ENCODE results near the gene CRYBA2. TPM values are rescaled to one million over a fixed set of nuclear protein-coding genes. Genes with fewer than 3 reads are reported as not detected.

The CRYBA2 gene
- polyA plus RNA-seq, 1 donor from 2014 or later: not detected

GRCh38 chr2:218975060-218975777 is 18.0 kb downstream of the CRYBA2 start:
- TF ChIP-seq EZH2 (IDR thresholded peaks at IDR 0.05; ENCODE audit: borderline replicate concordance, insufficient read depth, low read length, poor library complexity, severe bottlenecking) (no peak), CTCF (IDR thresholded peaks at IDR 0.05; ENCODE audit: poor library complexity, severe bottlenecking) (no peak), SMC3 (conservative IDR thresholded peaks at IDR 0.05; ENCODE audit: poor library complexity) (no peak), MXI1 (conservative IDR thresholded peaks at IDR 0.05; ENCODE audit: poor library complexity, severe bottlenecking) (no peak), REST (IDR thresholded peaks at IDR 0.05; ENCODE audit: borderline replicate concordance) (no peak), TAF1 (IDR thresholded peaks at IDR 0.05; ENCODE audit: low read depth) (no peak), POLR2AphosphoS5 (IDR thresholded peaks at IDR 0.05) (no peak), RAD21 (conservative IDR thresholded peaks at IDR 0.05) (no peak), EP300 (conservative IDR thresholded peaks at IDR 0.05; ENCODE audit: poor library complexity, severe bottlenecking) (no peak)
- Histone ChIP-seq H3K79me2 (replicated peaks; ENCODE audit: insufficient read depth, low read length) (no peaks in the 10 kb centered on the region), H3K4me2 (ENCODE audit: low read length) (no peak overlapping the region), H2AFZ (ENCODE audit: low read depth, low read length) (no peak overlapping the region), H4K20me1 (ENCODE audit: insufficient read depth) (no peaks in the 10 kb centered on the region), H3K36me3 (ENCODE audit: insufficient read depth, low read length) (no peaks in the 10 kb centered on the region), H3K9me3 (ENCODE audit: low read length) (no peaks in the 10 kb centered on the region), H3K27me3 (ENCODE audit: insufficient read depth, low read depth, low read length) (peaks cover 85% of the 10 kb centered on the region), H3K27ac (ENCODE audit: low read length) (no peak overlapping the region), H3K9ac (ENCODE audit: low read length) (no peak overlapping the region), H3K4me3 (ENCODE audit: low read length) (no peak overlapping the region), H3K9me2 (ENCODE audit: insufficient read depth, low read length) (no peaks in the 10 kb centered on the region), H3F3A (ENCODE audit: insufficient read depth, low read length, poor library complexity, severe bottlenecking) (no peaks in the 10 kb centered on the region)

- TF ChIP-seq CTCF (IDR thresholded peaks at IDR 0.05; ENCODE audit: poor library complexity, severe bottlenecking) (no peak), SMC3 (conservative IDR thresholded peaks at IDR 0.05; ENCODE audit: poor library complexity) (no peak), EZH2 (IDR thresholded peaks at IDR 0.05; ENCODE audit: borderline replicate concordance, insufficient read depth, low read length, poor library complexity, severe bottlenecking) (no peak), EP300 (conservative IDR thresholded peaks at IDR 0.05; ENCODE audit: poor library complexity, severe bottlenecking) (no peak), TAF1 (IDR thresholded peaks at IDR 0.05; ENCODE audit: low read depth) (no peak), POLR2AphosphoS5 (IDR thresholded peaks at IDR 0.05) (no peak), MXI1 (conservative IDR thresholded peaks at IDR 0.05; ENCODE audit: poor library complexity, severe bottlenecking) (no peak), RAD21 (conservative IDR thresholded peaks at IDR 0.05) (no peak), REST (IDR thresholded peaks at IDR 0.05; ENCODE audit: borderline replicate concordance) (no peak)
- H3K27ac ChIP-seq (ENCODE audit: low read length): no peak overlapping the region
- H2AFZ ChIP-seq (ENCODE audit: low read depth, low read length): no peak overlapping the region
- no peak overlapping the region for H3K4me3 ChIP-seq (ENCODE audit: low read length)
- no peaks in the 10 kb centered on the region for H3K36me3 ChIP-seq (ENCODE audit: insufficient read depth, low read length)
- H3K9me2 ChIP-seq (ENCODE audit: insufficient read depth, low read length): no peaks in the 10 kb centered on the region
- no peaks in the 10 kb centered on the region for H3F3A ChIP-seq (ENCODE audit: insufficient read depth, low read length, poor library complexity, severe bottlenecking)
- H3K79me2 ChIP-seq (replicated peaks; ENCODE audit: insufficient read depth, low read length): no peaks in the 10 kb centered on the region
- no peak overlapping the region for H3K9ac ChIP-seq (ENCODE audit: low read length)
- peaks cover 66% of the 10 kb centered on the region for H3K27me3 ChIP-seq (ENCODE audit: insufficient read depth, low read depth, low read length)
- no peaks in the 10 kb centered on the region for H3K9me3 ChIP-seq (ENCODE audit: low read length)
- no peaks in the 10 kb centered on the region for H4K20me1 ChIP-seq (ENCODE audit: insufficient read depth)
- no peak overlapping the region for H3K4me2 ChIP-seq (ENCODE audit: low read length)
These were observed 22.3 kb downstream of the CRYBA2 start for GRCh38 chr2:218970894-218971293.

All from neural cell (in vitro differentiated cells).